GM12878 (cell line): Measurements from ENCODE around the gene CCDC127. TPM values are rescaled to one million over a fixed set of nuclear protein-coding genes. Genes with fewer than 3 reads are reported as not detected.

ENCODE experiments used
- ATAC-seq: fragments of 200-7000 bp; cut with Tn5 transposase; 3 replicates; pipeline ENCODE4 v1.9.1; 2020; ENCODE audit warnings: mild to moderate bottlenecking, moderate library complexity
- BruUV-seq: library from RNA; stranded (reverse); fragments of 400-500 nt; replicated peaks from 2 replicates; lab custom pipeline; 2021; lab: Mats Ljungman, UMichigan
- CTCF ChIA-PET: fragments of 300-600 bp; sonication (Branson Sonifier 250); formaldehyde crosslinking; extraction: SDS; loops from one replicate; lab custom pipeline; 2021; ENCODE audit warnings: inconsistent platforms; lab: Yijun Ruan, JAX
- POLR2A ChIA-PET: fragments of 350-600 bp; formaldehyde crosslinking; extraction: SDS; loops from one replicate; lab custom pipeline; 2021; ENCODE audit warnings: inconsistent platforms; lab: Charles Lee
- RAD21 ChIA-PET: fragments of 300-600 bp; sonication (Branson Sonifier 250); formaldehyde crosslinking; loops from one replicate; lab custom pipeline; 2023; ENCODE audit warnings: antibody characterized with exemption; ENCODE audit not compliant: unreplicated experiment; lab: Charles Lee
- SMC1A ChIA-PET: fragments of 300-600 bp; sonication (Branson Sonifier 250); formaldehyde crosslinking; loops from one replicate; lab custom pipeline; 2023; ENCODE audit not compliant: unreplicated experiment, uncharacterized antibody; lab: Charles Lee
- DNase-seq: peaks from one replicate; pipeline ENCODE4 v3.0.0-alpha.2; 2011; ENCODE audit warnings: low read depth, low spot score
- FAIRE-seq: peaks from 3 replicates; lab custom pipeline; 2011; peaks lifted over from hg19 to GRCh38; lab: Jason Lieb, UNC
- H2AFZ ChIP-seq: 2 replicates; pipeline ENCODE4 v1.6.0; 2011; ENCODE audit warnings: low read depth, low read length, control low read depth; ENCODE audit not compliant: control insufficient read depth
- H3K27ac ChIP-seq: 2 replicates; pipeline ENCODE4 v1.5.1; 2011; ENCODE audit warnings: control low read depth; ENCODE audit not compliant: control insufficient read depth, insufficient read depth
- H3K27me3 ChIP-seq, 2 experiments: replicated peaks in 1 of 2; 2 replicates each; pipeline versions ENCODE4 v1.6.0 to v1.6.1; 2011; ENCODE audit warnings: low read length in 1 of 2; ENCODE audit not compliant: control insufficient read depth in 2 of 2, insufficient read depth in 2 of 2
- H3K36me3 ChIP-seq, 2 experiments: 2 replicates each; pipeline ENCODE4 v1.5.1; 2011; ENCODE audit warnings: low read length in 1 of 2; ENCODE audit not compliant: control insufficient read depth in 2 of 2, insufficient read depth in 2 of 2
- H3K4me1 ChIP-seq: 2 replicates; pipeline ENCODE4 v1.6.1; 2011; ENCODE audit warnings: mild to moderate bottlenecking, low read length, moderate library complexity, mixed read lengths; ENCODE audit not compliant: control insufficient read depth, insufficient read depth
- H3K4me2 ChIP-seq: 2 replicates; pipeline ENCODE4 v1.6.0; 2011; ENCODE audit warnings: control low read depth; ENCODE audit not compliant: control insufficient read depth, insufficient read depth
- H3K4me3 ChIP-seq: fragments of 200-600 bp; sonication (generic); 2 replicates; pipeline ENCODE4 v1.5.1; 2016
- H3K79me2 ChIP-seq: 2 replicates; pipeline ENCODE4 v1.6.0; 2011; ENCODE audit warnings: low read length; ENCODE audit not compliant: control insufficient read depth, insufficient read depth
- H3K9ac ChIP-seq: 2 replicates; pipeline ENCODE4 v1.8.0; 2011; ENCODE audit warnings: low read length, control low read depth, mixed read lengths; ENCODE audit not compliant: control insufficient read depth, insufficient read depth
- H3K9me3 ChIP-seq: replicated peaks from 3 replicates; pipeline ENCODE4 v1.5.1; 2011; ENCODE audit warnings: mild to moderate bottlenecking, low read length; ENCODE audit not compliant: control insufficient read depth, insufficient read depth
- H4K20me1 ChIP-seq: 2 replicates; pipeline ENCODE4 v1.6.0; 2011; ENCODE audit not compliant: control insufficient read depth, insufficient read depth
- CHD4 ChIP-seq: fragments of 200-600 bp; sonication (generic); IDR thresholded peaks from 2 replicates; pipeline ENCODE4 v1.6.1; 2016; ENCODE audit warnings: mild to moderate bottlenecking
- HDAC6 ChIP-seq: fragments of 200-600 bp; sonication (generic); IDR thresholded peaks from one replicate; pipeline ENCODE4 v1.8.0; 2017; ENCODE audit warnings: antibody characterized with exemption; ENCODE audit not compliant: unreplicated experiment
- RB1 ChIP-seq: fragments of 450-650 bp; formaldehyde crosslinking; IDR thresholded peaks from 2 replicates; pipeline ENCODE4 v1.6.1; 2017; ENCODE audit warnings: mild to moderate bottlenecking, borderline replicate concordance
- SUZ12 ChIP-seq: fragments of 200-600 bp; sonication (generic); IDR thresholded peaks from one replicate; pipeline ENCODE4 v1.6.1; 2018; ENCODE audit warnings: antibody characterized with exemption, mild to moderate bottlenecking; ENCODE audit not compliant: unreplicated experiment
- WGBS: methylation state at CpG from one replicate; pipeline ENCODE4 v1.1.6; 2016; ENCODE audit warnings: low lambda C conversion rate; ENCODE audit not compliant: insufficient replicate concordance, insufficient coverage; ENCODE audit errors: missing lambda C conversion rate; 5-methylcytosine and 5-hydroxymethylcytosine counted together
- in situ Hi-C: fragments of 300-500 bp; cut with MboI; formaldehyde crosslinking; loops from 9 replicates; pipeline ENCODE4 v1.14.3; 2018; ENCODE audit warnings: mixed read lengths
- intact Hi-C: fragments of 100-400 bp; cut with micrococcal nuclease; formaldehyde crosslinking; loops from one replicate; pipeline ENCODE4 v1.14.2; 2022; ENCODE audit not compliant: unreplicated experiment
- polyA plus RNA-seq, 11 experiments: library from polyadenylated mRNA; depleted of rRNA in 4 of 11; unstranded in 6 of 11; stranded (reverse) in 5 of 11; fragments of >200 nt; fragmentation: Nextera tagmentation in 4 of 11; fragmentation: Illumina TruSeq in 1 of 11; extraction: Ambion mirVana in 4 of 11; extraction: Trizol in 1 of 11; gene quantifications; 1 replicate in 1 of 11; 2 replicates in 10 of 11; pipeline versions ENCODE4 v1.2.1 to v1.2.3, GENCODE V29; 2011 to 2016; ENCODE audit warnings: inconsistent platforms in 2 of 11, missing spikeins in 2 of 11, low read depth in 1 of 11
- total RNA-seq, 4 experiments: library from RNA; depleted of rRNA in 3 of 4; stranded (reverse); fragments of >200 nt in 3 of 4; fragmentation: Illumina TruSeq in 1 of 4; extraction: Trizol in 1 of 4; gene quantifications; 2 replicates each; pipeline versions ENCODE4 v1.2.1 to v1.2.3, GENCODE V29; 2013 to 2021
- TF ChIP-seq, protein P1 (sequence below): fragments of 450-650 bp; IDR thresholded peaks from 2 replicates; pipeline ENCODE4 v1.6.1; 2017; ENCODE audit warnings: mild to moderate bottlenecking, moderate library complexity
- TF ChIP-seq, protein P2 (sequence below): IDR thresholded peaks from 2 replicates; pipeline ENCODE4 v1.6.1; 2012; ENCODE audit warnings: improper control_type of control experiment, low read depth, low read length; ENCODE audit not compliant: insufficient replicate concordance
- TF ChIP-seq, protein P3 (sequence below), 3 experiments: IDR thresholded peaks in 2 of 3; conservative IDR thresholded peaks in 1 of 3; 2 replicates each; pipeline ENCODE4 v1.5.1; 2011; ENCODE audit warnings: low read depth in 3 of 3, low read length in 3 of 3, mild to moderate bottlenecking in 3 of 3, control low read depth in 2 of 3, moderate library complexity in 2 of 3, inconsistent platforms in 1 of 3, mixed read lengths in 1 of 3; ENCODE audit not compliant: control insufficient read depth in 2 of 3, insufficient read depth in 1 of 3; ENCODE audit errors: extremely low read depth in 1 of 3

CCDC127 gene
- total and polyA plus RNA-seq, 10 of the 15 experiments (the other 5 are each of a cell fraction or from before 2014, with no cell fraction given) = 1.9 to 6.9 (median 2.9) TPM

DNA sequence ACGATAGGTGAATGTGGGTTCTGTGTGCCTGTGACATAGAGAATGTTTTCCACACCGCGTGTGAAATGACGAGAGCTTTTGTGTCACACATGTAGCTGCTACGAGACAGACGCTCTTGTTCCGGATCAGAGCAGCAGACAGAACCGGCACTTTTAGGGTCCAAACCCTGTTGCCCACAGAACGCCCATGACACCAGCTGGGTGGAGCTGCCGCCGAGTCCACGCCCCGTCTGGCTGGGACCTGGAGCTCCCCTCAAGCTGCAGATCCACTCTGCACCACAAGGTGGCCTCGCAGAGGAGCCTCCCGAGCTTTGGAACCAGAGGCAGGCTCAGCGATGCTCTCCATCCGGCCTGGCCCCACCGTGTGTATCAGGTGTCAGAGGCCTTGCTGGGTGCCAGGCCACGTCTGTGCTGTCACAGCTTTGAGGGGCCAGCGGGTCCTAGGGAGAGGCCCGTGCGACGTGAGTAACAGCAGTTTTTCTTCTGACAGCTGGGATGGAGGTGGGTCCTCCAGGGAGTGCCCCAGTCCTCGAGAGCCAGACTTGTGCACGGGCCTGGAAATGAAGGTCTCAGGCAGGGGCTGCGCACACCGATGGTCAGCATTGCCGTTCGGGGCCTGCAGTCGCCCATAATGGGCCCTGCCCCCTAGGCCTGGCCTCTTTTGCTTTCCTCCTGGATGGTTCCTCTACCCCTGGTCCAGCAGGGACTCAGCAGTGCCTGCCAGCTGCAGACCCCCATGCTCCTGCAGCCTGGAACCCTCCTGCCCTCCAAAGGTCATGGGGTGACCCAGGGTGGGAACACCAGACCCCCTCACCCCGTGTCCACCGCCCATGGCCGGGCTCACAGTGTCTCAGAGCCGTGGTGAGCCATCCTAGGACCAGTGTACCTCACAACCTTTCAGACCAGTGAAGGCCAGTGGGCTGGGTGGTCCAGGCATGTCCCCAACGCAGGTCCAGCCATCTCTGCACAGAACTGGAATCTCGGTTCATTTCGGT is 29.2 kb downstream of the CCDC127 start:
- H3K4me2 ChIP-seq = peak overlapping the region; percentile 50; the same call in 1 of the 2 replicates
- H3K27ac ChIP-seq = no peak overlapping the region
- SMC1A ChIA-PET = interaction anchor here (0.8 to 2.0 kb wide), 4 partner anchors 30 to 714 kb away, joined by 3 to 9 read pairs (median 4); partner anchors contain the start of genes CCDC127 and SDHA
- intact Hi-C loops = no loop called here
- BruUV-seq = no TSS peak
- H2AFZ ChIP-seq = peak overlapping the region; percentile 68
- H3K27me3 ChIP-seq = no peaks in the 10 kb centered on the region; a peak in 2 of 4 replicates
- in situ Hi-C loops = no loop called here
- FAIRE-seq (peak; percentile 99), DNase-seq (peak; percentile 28), ATAC-seq (peak; percentile 95)
- RAD21 ChIA-PET = interaction anchor here (0.8 to 1.6 kb wide), 10 partner anchors 31 to 731 kb away, joined by 3 to 11 read pairs (median 3); partner anchors contain the start of genes AHRR and PDCD6
- H3K36me3 ChIP-seq = no peaks in the 10 kb centered on the region
- CTCF ChIA-PET = interaction anchor here (0.7 to 2.5 kb wide), 20 partner anchors 10 to 945 kb away, joined by 3 to 17 read pairs (median 4); partner anchors contain the start of genes CCDC127, PDCD6 and SDHA
- WGBS = 31% methylated on average over 37 of the region's 37 CpGs
- no peaks in the 10 kb centered on the region for H3K9me3 ChIP-seq
- no peak overlapping the region for H3K9ac ChIP-seq
- no peak overlapping the region for H3K4me3 ChIP-seq
- H4K20me1 ChIP-seq = no peaks in the 10 kb centered on the region; the same call in 1 of the 2 replicates
- no peaks in the 10 kb centered on the region for H3K79me2 ChIP-seq
- POLR2A ChIA-PET = interaction anchor here (0.8 to 1.0 kb wide), 2 partner anchors 31 to 83 kb away, joined by 3 to 4 read pairs; partner anchors contain the start of gene PDCD6
- H3K4me1 ChIP-seq = peaks cover 32% of the 10 kb centered on the region
- TF ChIP-seq, protein P1, sequence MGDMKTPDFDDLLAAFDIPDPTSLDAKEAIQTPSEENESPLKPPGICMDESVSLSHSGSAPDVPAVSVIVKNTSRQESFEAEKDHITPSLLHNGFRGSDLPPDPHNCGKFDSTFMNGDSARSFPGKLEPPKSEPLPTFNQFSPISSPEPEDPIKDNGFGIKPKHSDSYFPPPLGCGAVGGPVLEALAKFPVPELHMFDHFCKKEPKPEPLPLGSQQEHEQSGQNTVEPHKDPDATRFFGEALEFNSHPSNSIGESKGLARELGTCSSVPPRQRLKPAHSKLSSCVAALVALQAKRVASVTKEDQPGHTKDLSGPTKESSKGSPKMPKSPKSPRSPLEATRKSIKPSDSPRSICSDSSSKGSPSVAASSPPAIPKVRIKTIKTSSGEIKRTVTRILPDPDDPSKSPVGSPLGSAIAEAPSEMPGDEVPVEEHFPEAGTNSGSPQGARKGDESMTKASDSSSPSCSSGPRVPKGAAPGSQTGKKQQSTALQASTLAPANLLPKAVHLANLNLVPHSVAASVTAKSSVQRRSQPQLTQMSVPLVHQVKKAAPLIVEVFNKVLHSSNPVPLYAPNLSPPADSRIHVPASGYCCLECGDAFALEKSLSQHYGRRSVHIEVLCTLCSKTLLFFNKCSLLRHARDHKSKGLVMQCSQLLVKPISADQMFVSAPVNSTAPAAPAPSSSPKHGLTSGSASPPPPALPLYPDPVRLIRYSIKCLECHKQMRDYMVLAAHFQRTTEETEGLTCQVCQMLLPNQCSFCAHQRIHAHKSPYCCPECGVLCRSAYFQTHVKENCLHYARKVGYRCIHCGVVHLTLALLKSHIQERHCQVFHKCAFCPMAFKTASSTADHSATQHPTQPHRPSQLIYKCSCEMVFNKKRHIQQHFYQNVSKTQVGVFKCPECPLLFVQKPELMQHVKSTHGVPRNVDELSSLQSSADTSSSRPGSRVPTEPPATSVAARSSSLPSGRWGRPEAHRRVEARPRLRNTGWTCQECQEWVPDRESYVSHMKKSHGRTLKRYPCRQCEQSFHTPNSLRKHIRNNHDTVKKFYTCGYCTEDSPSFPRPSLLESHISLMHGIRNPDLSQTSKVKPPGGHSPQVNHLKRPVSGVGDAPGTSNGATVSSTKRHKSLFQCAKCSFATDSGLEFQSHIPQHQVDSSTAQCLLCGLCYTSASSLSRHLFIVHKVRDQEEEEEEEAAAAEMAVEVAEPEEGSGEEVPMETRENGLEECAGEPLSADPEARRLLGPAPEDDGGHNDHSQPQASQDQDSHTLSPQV = no peak
- TF ChIP-seq SUZ12 = no peak
- 0 out of 2 replicates have a peak, but pooled peaks have one; percentile 33 for TF ChIP-seq RB1
- TF ChIP-seq HDAC6 = no peak
- TF ChIP-seq, protein P2, sequence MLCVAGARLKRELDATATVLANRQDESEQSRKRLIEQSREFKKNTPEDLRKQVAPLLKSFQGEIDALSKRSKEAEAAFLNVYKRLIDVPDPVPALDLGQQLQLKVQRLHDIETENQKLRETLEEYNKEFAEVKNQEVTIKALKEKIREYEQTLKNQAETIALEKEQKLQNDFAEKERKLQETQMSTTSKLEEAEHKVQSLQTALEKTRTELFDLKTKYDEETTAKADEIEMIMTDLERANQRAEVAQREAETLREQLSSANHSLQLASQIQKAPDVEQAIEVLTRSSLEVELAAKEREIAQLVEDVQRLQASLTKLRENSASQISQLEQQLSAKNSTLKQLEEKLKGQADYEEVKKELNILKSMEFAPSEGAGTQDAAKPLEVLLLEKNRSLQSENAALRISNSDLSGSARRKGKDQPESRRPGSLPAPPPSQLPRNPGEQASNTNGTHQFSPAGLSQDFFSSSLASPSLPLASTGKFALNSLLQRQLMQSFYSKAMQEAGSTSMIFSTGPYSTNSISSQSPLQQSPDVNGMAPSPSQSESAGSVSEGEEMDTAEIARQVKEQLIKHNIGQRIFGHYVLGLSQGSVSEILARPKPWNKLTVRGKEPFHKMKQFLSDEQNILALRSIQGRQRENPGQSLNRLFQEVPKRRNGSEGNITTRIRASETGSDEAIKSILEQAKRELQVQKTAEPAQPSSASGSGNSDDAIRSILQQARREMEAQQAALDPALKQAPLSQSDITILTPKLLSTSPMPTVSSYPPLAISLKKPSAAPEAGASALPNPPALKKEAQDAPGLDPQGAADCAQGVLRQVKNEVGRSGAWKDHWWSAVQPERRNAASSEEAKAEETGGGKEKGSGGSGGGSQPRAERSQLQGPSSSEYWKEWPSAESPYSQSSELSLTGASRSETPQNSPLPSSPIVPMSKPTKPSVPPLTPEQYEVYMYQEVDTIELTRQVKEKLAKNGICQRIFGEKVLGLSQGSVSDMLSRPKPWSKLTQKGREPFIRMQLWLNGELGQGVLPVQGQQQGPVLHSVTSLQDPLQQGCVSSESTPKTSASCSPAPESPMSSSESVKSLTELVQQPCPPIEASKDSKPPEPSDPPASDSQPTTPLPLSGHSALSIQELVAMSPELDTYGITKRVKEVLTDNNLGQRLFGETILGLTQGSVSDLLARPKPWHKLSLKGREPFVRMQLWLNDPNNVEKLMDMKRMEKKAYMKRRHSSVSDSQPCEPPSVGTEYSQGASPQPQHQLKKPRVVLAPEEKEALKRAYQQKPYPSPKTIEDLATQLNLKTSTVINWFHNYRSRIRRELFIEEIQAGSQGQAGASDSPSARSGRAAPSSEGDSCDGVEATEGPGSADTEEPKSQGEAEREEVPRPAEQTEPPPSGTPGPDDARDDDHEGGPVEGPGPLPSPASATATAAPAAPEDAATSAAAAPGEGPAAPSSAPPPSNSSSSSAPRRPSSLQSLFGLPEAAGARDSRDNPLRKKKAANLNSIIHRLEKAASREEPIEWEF = no peak
- TF ChIP-seq, protein P3, sequence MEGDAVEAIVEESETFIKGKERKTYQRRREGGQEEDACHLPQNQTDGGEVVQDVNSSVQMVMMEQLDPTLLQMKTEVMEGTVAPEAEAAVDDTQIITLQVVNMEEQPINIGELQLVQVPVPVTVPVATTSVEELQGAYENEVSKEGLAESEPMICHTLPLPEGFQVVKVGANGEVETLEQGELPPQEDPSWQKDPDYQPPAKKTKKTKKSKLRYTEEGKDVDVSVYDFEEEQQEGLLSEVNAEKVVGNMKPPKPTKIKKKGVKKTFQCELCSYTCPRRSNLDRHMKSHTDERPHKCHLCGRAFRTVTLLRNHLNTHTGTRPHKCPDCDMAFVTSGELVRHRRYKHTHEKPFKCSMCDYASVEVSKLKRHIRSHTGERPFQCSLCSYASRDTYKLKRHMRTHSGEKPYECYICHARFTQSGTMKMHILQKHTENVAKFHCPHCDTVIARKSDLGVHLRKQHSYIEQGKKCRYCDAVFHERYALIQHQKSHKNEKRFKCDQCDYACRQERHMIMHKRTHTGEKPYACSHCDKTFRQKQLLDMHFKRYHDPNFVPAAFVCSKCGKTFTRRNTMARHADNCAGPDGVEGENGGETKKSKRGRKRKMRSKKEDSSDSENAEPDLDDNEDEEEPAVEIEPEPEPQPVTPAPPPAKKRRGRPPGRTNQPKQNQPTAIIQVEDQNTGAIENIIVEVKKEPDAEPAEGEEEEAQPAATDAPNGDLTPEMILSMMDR (IDR thresholded peaks at IDR 0.05 in 2 of 3, conservative IDR thresholded peaks at IDR 0.05 in 1 of 3; ENCODE audit: control insufficient read depth in 2 of 3, extremely low read depth in 1 of 3, insufficient read depth in 1 of 3, low read depth in 3 of 3, low read length in 3 of 3) = peak; percentile 85 to 97 (median 95)
- TF ChIP-seq CHD4 = no peak
